Measurements from ENCODE around the gene CRAMP1.

Gene CRAMP1

DNA sequence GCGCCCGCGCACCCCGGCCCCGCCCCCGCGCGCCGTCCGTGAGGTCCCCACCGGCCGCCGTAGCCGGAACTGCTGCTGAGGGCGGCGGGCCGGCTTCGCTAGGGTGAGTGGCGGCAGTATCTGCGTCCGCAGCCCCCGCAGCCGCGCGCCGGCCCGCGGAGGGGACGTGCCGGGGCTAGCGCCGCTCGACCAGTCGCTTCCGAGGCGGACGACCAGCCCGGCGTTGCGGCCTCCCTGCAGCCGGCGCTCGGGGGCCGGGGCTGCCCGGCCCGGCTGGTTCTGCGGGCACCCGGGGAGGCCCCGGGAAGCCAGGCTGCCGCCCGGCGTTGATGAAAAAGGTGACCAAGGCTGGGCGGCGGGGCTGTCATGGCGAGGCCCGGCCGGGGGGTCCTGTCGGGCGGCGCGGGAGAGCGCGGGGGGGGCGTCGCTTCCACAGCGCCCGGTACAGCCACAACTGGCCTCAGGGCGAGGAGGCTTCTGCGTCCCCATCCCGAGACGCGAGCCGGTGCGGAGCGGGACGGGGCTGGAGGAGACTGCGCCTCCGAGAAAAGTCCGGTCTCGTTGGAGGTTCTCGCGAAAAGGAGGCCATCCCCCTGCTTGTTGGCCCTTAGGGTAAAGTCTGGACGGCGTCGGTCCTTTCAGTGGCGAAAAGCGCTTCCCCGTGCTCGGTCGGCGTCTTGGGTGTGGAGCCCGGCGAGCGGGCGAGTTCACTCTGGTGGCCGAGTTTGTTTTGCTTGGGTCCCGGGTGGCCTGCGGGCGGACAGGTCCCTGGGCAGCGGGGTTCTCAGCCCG, at the start of gene CRAMP1:
Gene CRAMP1, plus strand, starts transcription at position 41 of the 792 bp plus-strand sequence. CDS start 2,280 bp downstream, outside the sequence.
- peak; percentile 47 for DNase-seq (ENCODE audit: insufficient read length, low spot score)
- FAIRE-seq: no peak
- peak; percentile 69 for TF ChIP-seq POLR2A (IDR thresholded peaks at IDR 0.05; ENCODE audit: low read depth, low read length)

GRCh38 chr16:1563786-1564185, 48.4 kb upstream of the CRAMP1 start:
- FAIRE-seq: no peak
- no peak for TF ChIP-seq POLR2A (IDR thresholded peaks at IDR 0.05; ENCODE audit: low read depth, low read length)
- DNase-seq (ENCODE audit: insufficient read length, low spot score): no peak

- DNase-seq (ENCODE audit: insufficient read length, low spot score) (no peak), FAIRE-seq (no peak)
- no peak for TF ChIP-seq POLR2A (IDR thresholded peaks at IDR 0.05; ENCODE audit: low read depth, low read length)
Observed at GRCh38 chr16:1564325-1564724, 47.8 kb upstream of the CRAMP1 start.

GRCh38 chr16:1565083-1565805, 46.9 kb upstream of the CRAMP1 start:
- DNase-seq (ENCODE audit: insufficient read length, low spot score): no peak
- no peak for FAIRE-seq
- no peak for TF ChIP-seq POLR2A (IDR thresholded peaks at IDR 0.05; ENCODE audit: low read depth, low read length)

DNA sequence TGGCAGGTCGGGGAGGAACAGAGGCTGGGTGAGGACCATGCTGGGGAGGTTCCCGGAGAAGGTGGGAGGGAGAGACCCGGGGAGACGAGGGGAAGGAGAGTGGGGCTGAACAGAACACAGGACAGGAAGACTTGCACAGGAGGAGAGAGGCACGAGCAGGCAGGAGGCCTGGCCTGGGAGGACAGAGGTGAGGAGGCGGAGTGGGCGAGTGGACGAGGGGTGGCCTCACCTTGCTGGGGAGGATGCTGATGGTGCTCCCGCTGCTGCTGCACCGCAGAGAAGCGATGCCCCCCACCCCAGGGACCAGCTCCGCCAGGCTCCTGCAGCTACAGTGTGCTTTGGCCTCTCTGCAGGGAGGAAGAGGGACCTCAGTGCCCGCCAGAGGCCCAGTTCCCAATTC, 44.2 kb upstream of the CRAMP1 start:
- no peak for TF ChIP-seq POLR2A (IDR thresholded peaks at IDR 0.05; ENCODE audit: low read depth, low read length)
- no peak for FAIRE-seq
- DNase-seq (ENCODE audit: insufficient read length, low spot score): no peak

GRCh38 chr16:1571012-1571671, 41.0 kb upstream of the CRAMP1 start:
- FAIRE-seq (no peak), DNase-seq (ENCODE audit: insufficient read length, low spot score) (no peak)
- TF ChIP-seq POLR2A (IDR thresholded peaks at IDR 0.05; ENCODE audit: low read depth, low read length): no peak

GRCh38 chr16:1572673-1573072, 39.5 kb upstream of the CRAMP1 start:
- FAIRE-seq: no peak
- no peak for TF ChIP-seq POLR2A (IDR thresholded peaks at IDR 0.05; ENCODE audit: low read depth, low read length)
- peak; percentile 85 for DNase-seq (ENCODE audit: insufficient read length, low spot score)

DNA sequence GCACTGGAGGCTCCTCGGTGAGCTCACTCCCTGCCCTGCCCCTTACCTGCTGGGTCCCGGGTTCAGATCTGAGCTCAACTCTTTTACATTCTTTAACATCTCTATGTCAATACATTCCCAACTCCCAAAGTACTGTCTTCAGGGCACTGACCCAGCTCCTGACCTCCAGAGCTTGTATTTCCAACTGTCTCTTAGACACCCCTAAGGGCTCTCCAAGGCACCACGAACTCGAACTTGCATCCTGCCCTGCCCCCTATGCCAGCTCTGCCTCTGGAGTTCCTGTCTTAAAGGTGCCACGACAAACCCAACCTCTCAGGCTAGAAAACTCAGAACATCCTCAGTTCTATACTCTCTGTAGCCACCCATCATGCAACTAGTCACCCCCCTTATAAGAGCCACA, 38.9 kb upstream of the CRAMP1 start:
- FAIRE-seq: no peak
- no peak for DNase-seq (ENCODE audit: insufficient read length, low spot score)
- no peak for TF ChIP-seq POLR2A (IDR thresholded peaks at IDR 0.05; ENCODE audit: low read depth, low read length)

GRCh38 chr16:1575578-1575977, 36.6 kb upstream of the CRAMP1 start:
- no peak for DNase-seq (ENCODE audit: insufficient read length, low spot score)
- no peak for FAIRE-seq
- TF ChIP-seq POLR2A (IDR thresholded peaks at IDR 0.05; ENCODE audit: low read depth, low read length): no peak

DNA sequence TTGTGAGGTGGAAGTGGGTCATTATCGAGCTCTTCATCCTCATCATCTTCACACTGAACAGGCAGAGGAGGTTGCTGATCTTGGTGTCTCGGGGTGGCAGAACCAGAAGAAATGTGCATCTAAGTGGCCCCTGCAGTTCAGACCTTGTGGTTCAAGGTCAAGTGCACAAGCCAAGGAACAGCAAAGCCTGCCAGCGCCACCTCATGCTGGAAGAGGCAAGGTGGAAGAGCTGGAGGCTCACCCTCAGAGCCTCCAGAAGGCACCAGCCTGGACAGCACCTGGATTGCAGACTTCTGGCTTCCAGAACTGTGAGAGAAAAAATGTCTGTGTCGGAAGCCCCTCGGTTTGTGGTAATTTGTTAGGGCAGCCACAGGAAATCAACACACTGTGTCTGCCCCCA, 32.9 kb upstream of the CRAMP1 start:
- no peak for DNase-seq (ENCODE audit: insufficient read length, low spot score)
- no peak for FAIRE-seq
- no peak for TF ChIP-seq POLR2A (IDR thresholded peaks at IDR 0.05; ENCODE audit: low read depth, low read length)

GRCh38 chr16:1580256-1580655, 31.9 kb upstream of the CRAMP1 start:
- FAIRE-seq: no peak
- DNase-seq (ENCODE audit: insufficient read length, low spot score): no peak
- no peak for TF ChIP-seq POLR2A (IDR thresholded peaks at IDR 0.05; ENCODE audit: low read depth, low read length)

- TF ChIP-seq POLR2A (IDR thresholded peaks at IDR 0.05; ENCODE audit: low read depth, low read length): no peak
- FAIRE-seq: no peak
- DNase-seq (ENCODE audit: insufficient read length, low spot score): no peak
Observed at GRCh38 chr16:1580956-1581355, 31.2 kb upstream of the CRAMP1 start.

GRCh38 chr16:1581804-1582203, 30.4 kb upstream of the CRAMP1 start:
- FAIRE-seq (no peak), DNase-seq (ENCODE audit: insufficient read length, low spot score) (no peak)
- no peak for TF ChIP-seq POLR2A (IDR thresholded peaks at IDR 0.05; ENCODE audit: low read depth, low read length)

DNA sequence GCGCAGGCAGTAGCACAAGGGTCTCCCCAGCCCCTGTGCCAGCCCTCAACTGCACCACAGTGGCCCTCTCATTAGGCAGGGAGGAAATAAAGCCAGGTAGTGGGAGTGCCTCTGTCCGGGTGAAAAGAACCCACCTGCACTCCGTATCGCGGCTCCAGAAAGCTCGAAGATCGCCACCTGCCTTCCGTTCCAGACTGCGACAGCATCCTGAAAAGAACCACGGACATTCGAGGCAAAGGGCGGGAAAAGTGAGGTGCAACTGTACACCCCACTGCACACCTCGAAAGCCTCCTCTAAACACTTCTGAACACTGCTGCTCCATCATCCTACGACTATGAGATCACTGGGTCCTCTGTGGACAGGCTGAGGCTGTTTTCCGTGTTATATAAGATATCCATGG, 29.0 kb upstream of the CRAMP1 start:
- DNase-seq (ENCODE audit: insufficient read length, low spot score) (no peak), FAIRE-seq (no peak)

More for the DNA sequence above, 29.0 kb upstream of the CRAMP1 start:
- no peak for TF ChIP-seq POLR2A (IDR thresholded peaks at IDR 0.05; ENCODE audit: low read depth, low read length)
